AG09319 (cell line): ENCODE data around the gene LTC4S.

Source experiments
- DNase-seq: peaks from one replicate; pipeline ENCODE4 v3.0.0-alpha.2; 2010; ENCODE audit warnings: low read depth; ENCODE audit errors: extremely low read depth
- TF ChIP-seq, protein P1 (sequence below): IDR thresholded peaks from 2 replicates; pipeline ENCODE4 v1.5.1; 2011; ENCODE audit warnings: low read depth, mild to moderate bottlenecking, inconsistent platforms, low read length, moderate library complexity

The LTC4S gene

DNA sequence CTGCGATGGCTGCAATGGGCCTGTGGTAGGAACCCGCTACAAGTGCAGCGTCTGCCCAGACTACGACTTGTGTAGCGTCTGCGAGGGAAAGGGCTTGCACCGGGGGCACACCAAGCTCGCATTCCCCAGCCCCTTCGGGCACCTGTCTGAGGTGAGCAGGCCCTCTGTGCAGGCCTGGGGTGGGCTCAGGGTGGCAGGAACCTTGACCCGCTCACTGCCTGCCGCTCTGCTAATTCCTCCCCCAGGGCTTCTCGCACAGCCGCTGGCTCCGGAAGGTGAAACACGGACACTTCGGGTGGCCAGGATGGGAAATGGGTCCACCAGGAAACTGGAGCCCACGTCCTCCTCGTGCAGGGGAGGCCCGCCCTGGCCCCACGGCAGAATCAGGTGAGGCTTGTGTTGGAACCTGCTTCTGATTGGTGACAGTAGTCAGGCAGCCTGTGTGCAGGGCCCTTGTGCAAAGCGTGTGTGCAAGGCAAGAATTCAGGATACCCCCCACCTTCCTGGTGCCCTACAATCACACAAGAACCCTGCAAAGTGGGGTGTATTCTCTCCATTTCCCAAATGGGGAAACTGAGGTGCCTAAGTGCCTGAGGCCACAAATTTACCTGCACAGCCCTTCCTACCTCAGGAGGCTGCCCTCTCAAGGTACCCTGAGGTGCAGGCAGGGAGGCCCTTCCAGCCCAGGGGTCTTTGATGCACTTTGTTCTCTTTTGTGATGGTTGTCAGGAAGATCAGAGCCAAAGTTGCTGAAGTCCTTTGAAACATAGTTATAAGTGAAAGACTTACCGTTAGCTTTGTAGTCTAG is 30.4 kb downstream of the LTC4S start:
- TF ChIP-seq, protein P1, sequence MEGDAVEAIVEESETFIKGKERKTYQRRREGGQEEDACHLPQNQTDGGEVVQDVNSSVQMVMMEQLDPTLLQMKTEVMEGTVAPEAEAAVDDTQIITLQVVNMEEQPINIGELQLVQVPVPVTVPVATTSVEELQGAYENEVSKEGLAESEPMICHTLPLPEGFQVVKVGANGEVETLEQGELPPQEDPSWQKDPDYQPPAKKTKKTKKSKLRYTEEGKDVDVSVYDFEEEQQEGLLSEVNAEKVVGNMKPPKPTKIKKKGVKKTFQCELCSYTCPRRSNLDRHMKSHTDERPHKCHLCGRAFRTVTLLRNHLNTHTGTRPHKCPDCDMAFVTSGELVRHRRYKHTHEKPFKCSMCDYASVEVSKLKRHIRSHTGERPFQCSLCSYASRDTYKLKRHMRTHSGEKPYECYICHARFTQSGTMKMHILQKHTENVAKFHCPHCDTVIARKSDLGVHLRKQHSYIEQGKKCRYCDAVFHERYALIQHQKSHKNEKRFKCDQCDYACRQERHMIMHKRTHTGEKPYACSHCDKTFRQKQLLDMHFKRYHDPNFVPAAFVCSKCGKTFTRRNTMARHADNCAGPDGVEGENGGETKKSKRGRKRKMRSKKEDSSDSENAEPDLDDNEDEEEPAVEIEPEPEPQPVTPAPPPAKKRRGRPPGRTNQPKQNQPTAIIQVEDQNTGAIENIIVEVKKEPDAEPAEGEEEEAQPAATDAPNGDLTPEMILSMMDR, result no peak
- DNase-seq, result no peak

DNA sequence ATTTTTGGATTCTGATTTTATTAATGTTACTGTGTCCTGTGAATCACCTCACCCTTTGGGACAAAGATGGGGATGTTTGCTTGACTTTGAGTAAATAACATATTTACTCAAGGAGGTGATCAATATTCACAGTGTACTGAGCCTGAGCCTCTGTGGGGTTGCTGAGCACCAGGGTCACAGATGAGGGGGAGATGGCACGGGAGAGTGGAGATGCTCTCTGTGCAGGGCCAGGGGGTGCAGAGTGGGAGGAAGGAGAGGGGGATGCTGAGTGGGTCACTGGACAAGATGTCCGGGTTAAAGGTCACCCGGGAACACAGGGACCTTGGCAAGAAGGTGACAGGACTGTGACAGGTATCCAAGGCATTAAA is 30.9 kb downstream of the LTC4S start:
- DNase-seq, result no peak
- TF ChIP-seq, protein P1, result no peak

DNA sequence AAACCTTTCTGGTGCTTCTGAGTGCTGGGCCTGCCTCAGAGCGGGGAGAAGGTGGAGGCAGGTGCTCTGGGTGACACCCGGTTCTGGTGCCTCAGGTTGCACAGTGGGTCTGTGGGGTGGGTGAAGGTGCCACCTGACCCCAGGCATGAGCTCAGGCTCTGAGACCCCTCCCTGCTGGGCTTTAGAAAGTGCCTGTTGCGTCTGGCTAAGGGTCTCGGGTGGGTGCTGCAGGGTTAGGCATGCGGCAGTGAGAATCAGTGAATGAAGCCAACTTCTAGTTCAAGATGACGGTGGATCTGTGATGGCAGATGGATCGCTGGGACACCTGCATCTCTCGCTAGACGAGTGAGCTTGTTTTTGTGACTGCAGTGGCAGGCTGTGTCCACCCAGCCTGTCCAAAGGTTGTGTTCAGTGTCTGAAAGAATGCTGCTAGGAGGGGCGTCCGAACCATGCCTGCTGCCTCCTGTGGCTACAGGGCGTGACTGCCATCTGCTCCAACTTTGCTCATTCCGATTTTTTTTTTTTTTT is 31.9 kb downstream of the LTC4S start:
- TF ChIP-seq, protein P1, result no peak
- DNase-seq, result no peak

DNA sequence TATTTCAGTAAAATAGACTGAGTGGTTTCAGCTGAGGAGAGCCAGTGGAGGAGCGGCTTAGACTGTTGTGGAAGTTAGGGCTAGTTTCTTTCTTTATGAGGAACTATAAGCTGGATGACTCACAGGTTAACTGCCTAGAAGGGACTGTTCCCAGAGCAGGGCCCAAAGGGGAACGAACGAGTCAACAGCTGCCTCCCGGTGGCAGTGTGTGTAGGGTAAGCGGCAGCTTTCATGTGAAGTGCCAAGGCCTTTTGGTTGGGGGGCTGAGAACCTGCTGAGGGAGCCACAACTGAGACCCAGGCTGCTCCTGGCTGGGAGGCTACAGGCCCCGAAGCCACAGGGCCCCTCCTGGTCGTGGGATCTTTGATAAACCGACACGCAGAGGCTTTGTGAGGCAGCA is 33.9 kb downstream of the LTC4S start:
- DNase-seq, result no peak
- TF ChIP-seq, protein P1, result no peak

DNA sequence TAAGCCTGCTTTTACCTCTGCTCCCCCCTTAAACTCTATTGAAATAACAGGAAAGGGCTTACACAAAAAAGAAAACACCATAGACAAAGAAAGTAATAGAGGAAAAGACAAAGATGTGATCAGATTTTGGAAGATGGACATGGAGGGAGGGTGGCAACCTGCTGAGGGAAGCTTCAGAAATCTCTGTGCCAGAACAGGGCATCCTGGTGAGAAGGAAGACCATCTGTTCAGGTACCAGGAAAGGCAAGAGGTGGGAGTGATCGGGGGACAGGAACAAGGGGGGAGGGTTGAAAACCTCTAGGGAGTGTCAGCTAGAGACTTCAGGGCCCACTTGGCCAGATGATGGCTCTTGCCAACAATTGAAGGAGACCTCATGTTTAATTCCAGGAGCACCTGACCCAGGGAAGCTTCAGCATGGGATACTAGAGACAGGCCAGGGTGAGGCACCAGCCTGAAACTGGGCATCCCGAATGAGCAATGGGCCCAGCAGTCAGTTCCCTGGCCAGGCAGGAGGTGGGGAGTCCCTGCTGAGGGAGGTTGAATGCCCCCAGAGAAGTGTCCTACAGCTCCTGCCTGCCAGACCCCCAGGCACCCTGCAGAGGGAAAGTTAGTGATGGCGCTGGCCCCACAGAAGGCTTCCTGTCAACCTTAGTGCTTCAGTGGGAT is 35.1 kb downstream of the LTC4S start:
- no peak for DNase-seq
- TF ChIP-seq, protein P1, result no peak

DNA sequence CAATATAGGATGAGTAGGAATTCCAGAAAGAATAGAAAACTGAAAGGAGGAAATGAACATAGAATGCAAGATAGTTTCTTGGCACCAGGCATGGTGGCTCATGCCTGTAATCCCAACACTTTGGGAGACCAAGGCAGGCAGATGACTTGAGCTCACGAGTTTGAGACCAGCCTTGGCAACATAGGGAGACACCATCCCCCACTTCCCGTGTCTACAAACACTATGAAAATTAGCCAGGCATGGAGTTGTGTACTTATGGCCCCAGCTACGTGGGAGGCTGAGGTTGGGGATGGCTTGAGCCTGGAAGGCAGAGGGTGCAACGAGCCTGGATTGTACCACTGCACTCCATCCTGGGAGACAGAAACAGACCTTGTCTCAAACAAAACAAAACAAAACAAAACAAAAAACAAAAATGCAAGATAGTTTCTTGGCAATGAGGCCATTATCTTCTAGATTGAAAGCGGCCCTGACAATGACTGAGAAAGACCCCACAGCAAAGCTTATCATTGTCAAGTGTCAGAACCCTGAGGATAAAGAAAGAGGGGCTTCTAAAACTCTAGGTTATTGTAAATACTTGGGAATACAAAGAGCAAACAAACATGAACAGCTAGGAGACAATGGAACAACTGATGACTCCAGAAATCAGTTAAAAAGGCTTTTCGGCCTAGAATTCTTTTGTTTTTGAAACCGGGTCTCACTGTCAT is 36.1 kb downstream of the LTC4S start:
- TF ChIP-seq, protein P1, result no peak
- no peak for DNase-seq
